ENCODE data around the gene NBPF19. TPM values are rescaled to one million over a fixed set of nuclear protein-coding genes. Genes with fewer than 3 reads are reported as not detected.

NBPF19 gene, protein sequence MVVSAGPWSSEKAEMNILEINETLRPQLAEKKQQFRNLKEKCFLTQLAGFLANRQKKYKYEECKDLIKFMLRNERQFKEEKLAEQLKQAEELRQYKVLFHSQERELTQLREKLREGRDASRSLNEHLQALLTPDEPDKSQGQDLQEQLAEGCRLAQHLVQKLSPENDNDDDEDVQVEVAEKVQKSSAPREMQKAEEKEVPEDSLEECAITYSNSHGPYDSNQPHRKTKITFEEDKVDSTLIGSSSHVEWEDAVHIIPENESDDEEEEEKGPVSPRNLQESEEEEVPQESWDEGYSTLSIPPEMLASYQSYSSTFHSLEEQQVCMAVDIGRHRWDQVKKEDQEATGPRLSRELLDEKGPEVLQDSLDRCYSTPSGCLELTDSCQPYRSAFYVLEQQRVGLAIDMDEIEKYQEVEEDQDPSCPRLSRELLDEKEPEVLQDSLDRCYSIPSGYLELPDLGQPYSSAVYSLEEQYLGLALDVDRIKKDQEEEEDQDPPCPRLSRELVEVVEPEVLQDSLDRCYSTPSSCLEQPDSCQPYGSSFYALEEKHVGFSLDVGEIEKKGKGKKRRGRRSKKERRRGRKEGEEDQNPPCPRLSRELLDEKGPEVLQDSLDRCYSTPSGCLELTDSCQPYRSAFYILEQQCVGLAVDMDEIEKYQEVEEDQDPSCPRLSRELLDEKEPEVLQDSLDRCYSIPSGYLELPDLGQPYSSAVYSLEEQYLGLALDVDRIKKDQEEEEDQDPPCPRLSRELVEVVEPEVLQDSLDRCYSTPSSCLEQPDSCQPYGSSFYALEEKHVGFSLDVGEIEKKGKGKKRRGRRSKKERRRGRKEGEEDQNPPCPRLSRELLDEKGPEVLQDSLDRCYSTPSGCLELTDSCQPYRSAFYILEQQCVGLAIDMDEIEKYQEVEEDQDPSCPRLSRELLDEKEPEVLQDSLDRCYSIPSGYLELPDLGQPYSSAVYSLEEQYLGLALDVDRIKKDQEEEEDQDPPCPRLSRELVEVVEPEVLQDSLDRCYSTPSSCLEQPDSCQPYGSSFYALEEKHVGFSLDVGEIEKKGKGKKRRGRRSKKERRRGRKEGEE (N-terminal part only)
- 2.3 and 5.0 TPM in 2 replicates for total RNA-seq

DNA sequence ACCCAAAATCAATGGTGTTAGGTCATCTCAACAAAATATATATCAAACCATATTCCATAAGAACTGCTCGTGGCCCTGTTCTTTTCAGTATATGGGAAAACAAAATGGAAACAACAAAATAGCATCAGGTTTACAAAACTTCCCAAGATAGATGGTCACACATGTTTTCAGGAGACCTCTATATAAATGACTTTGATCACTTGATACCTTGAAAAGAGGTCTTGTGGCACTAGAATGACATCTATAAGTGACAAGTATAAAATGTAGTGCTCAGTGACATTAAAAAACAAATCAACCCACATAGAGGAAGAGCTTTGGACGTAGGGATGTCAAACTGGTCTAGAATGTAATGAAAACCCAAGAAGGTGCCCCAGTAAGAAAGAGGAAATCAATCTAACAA, at the start of gene NBPF19:
NBPF19 (plus strand) TSS at position 301 of the 400 bp plus-strand sequence. CDS start 888 bp downstream, outside the sequence.

Other genes starting within 250 kb of the NBPF19 start
- not detected in 2 replicates for gene PPIAL4C, start 108.8 kb downstream of the NBPF19 start, total RNA-seq

Measured in endothelial cell of coronary artery (primary cell).